T-helper 17 cell (primary cell): ENCODE measurements around the gene ATP6V1F. TPM values are rescaled to one million over a fixed set of nuclear protein-coding genes. Genes with fewer than 3 reads are reported as not detected.

Experiments
- ATAC-seq: fragments of 150-1000 bp; cut with Tn5 transposase; 2 replicates; pipeline ENCODE4 v1.10.0; 2021; ENCODE audit warnings: mild to moderate bottlenecking, moderate library complexity
- DNase-seq, 3 donors: peaks; one replicate each; pipeline versions ENCODE4 v3.0.0 to v3.0.0-alpha.2; 2020 to 2021
- H3K9me3 ChIP-seq: one replicate; pipeline ENCODE4 v1.7.0; 2013; ENCODE audit warnings: low read length, mild to moderate bottlenecking; ENCODE audit not compliant: control insufficient read depth, poor library complexity, severe bottlenecking
- H3K27ac Mint-ChIP-seq: one replicate; pipeline ENCODE4 v1.8.0; 2022; ENCODE audit warnings: mild to moderate bottlenecking, moderate library complexity, mixed read lengths
- H3K27me3 Mint-ChIP-seq: one replicate; pipeline ENCODE4 v1.8.0; 2022; ENCODE audit warnings: mixed read lengths
- H3K36me3 Mint-ChIP-seq: one replicate; pipeline ENCODE4 v1.8.0; 2022; ENCODE audit warnings: low read depth, mixed read lengths
- H3K4me1 Mint-ChIP-seq: one replicate; pipeline ENCODE4 v1.8.0; 2022; ENCODE audit warnings: mild to moderate bottlenecking, mixed read lengths
- H3K4me3 Mint-ChIP-seq: one replicate; pipeline ENCODE4 v1.8.0; 2022; ENCODE audit warnings: mild to moderate bottlenecking, moderate library complexity, mixed read lengths
- total RNA-seq, 4 donors: library from RNA in 2 of 4; stranded (reverse) in 2 of 4; gene quantifications; one replicate each; pipeline ENCODE4 v1.2.3 and lab custom pipeline; 2022 to 2026

The ATP6V1F gene
- total RNA-seq, 2 donors from 2014 or later = 62.5 to 68.7 TPM

- ATAC-seq (no peak), DNase-seq (no peak)
- H3K9me3 ChIP-seq = no peaks in the 10 kb centered on the region
- Mint-ChIP-seq H3K4me3 (peak overlapping the region; percentile 100), H3K27me3 (no peaks in the 10 kb centered on the region), H3K36me3 (peaks cover 6% of the 10 kb centered on the region), H3K4me1 (peaks cover 28% of the 10 kb centered on the region), H3K27ac (peak overlapping the region; percentile 96)
These were observed 592 bp upstream of the ATP6V1F start for GRCh38 chr7:128861957-128862570.

- ATAC-seq (peak; percentile 40), DNase-seq (peak in 2 of 3 donors; percentile 25 to 31)
- Mint-ChIP-seq H3K4me1 (peaks cover 33% of the 10 kb centered on the region), H3K36me3 (peaks cover 6% of the 10 kb centered on the region), H3K27ac (peak overlapping the region; percentile 96), H3K27me3 (no peaks in the 10 kb centered on the region), H3K4me3 (peak overlapping the region; percentile 100)
- no peaks in the 10 kb centered on the region for H3K9me3 ChIP-seq
These were observed 855 bp downstream of the ATP6V1F start for GRCh38 chr7:128863433-128863989.

- H3K36me3 Mint-ChIP-seq = peaks cover 6% of the 10 kb centered on the region
These were observed 2.6 kb downstream of the ATP6V1F start for GRCh38 chr7:128865303-128865702.

GRCh38 chr7:128865996-128866877 is 3.6 kb downstream of the ATP6V1F start:
- DNase-seq = no peak
- ATAC-seq = no peak
- H3K36me3 Mint-ChIP-seq = peaks cover 6% of the 10 kb centered on the region
- H3K4me1 Mint-ChIP-seq = peaks cover 35% of the 10 kb centered on the region
- no peaks in the 10 kb centered on the region for H3K9me3 ChIP-seq
- no peak overlapping the region for H3K27ac Mint-ChIP-seq
- no peaks in the 10 kb centered on the region for H3K27me3 Mint-ChIP-seq
- H3K4me3 Mint-ChIP-seq = no peak overlapping the region

More at GRCh38 chr7:128865303-128865702, 2.6 kb downstream of the ATP6V1F start:
- peaks cover 33% of the 10 kb centered on the region for H3K4me1 Mint-ChIP-seq
- H3K4me3 Mint-ChIP-seq = no peak overlapping the region
- ATAC-seq = no peak
- no peaks in the 10 kb centered on the region for H3K9me3 ChIP-seq
- no peak for DNase-seq
- no peak overlapping the region for H3K27ac Mint-ChIP-seq
- H3K27me3 Mint-ChIP-seq = no peaks in the 10 kb centered on the region

- peaks cover 32% of the 10 kb centered on the region for H3K4me1 Mint-ChIP-seq
- H3K4me3 Mint-ChIP-seq = no peak overlapping the region
- ATAC-seq (no peak), DNase-seq (no peak)
- no peaks in the 10 kb centered on the region for H3K27me3 Mint-ChIP-seq
- H3K9me3 ChIP-seq = no peaks in the 10 kb centered on the region
- H3K27ac Mint-ChIP-seq = peak overlapping the region; percentile 32
- peaks cover 6% of the 10 kb centered on the region for H3K36me3 Mint-ChIP-seq
These were observed 4.6 kb downstream of the ATP6V1F start for GRCh38 chr7:128867241-128867640.

- H3K4me3 Mint-ChIP-seq = peak overlapping the region; percentile 73
- no peaks in the 10 kb centered on the region for H3K27me3 Mint-ChIP-seq
These were observed 5.4 kb downstream of the ATP6V1F start for GRCh38 chr7:128867842-128868623.

GRCh38 chr7:128868624-128869137 is 6.0 kb downstream of the ATP6V1F start:
- DNase-seq = no peak
- H3K27me3 Mint-ChIP-seq = no peaks in the 10 kb centered on the region
- H3K9me3 ChIP-seq = no peaks in the 10 kb centered on the region
- peaks cover 3% of the 10 kb centered on the region for H3K36me3 Mint-ChIP-seq
- no peak overlapping the region for H3K27ac Mint-ChIP-seq
- H3K4me3 Mint-ChIP-seq = peak overlapping the region; percentile 73
- H3K4me1 Mint-ChIP-seq = peaks cover 21% of the 10 kb centered on the region
- ATAC-seq = no peak

More at GRCh38 chr7:128867842-128868623, 5.4 kb downstream of the ATP6V1F start:
- peaks cover 26% of the 10 kb centered on the region for H3K4me1 Mint-ChIP-seq
- peaks cover 3% of the 10 kb centered on the region for H3K36me3 Mint-ChIP-seq
- peak overlapping the region; percentile 32 for H3K27ac Mint-ChIP-seq
- DNase-seq (no peak), ATAC-seq (no peak)
- no peaks in the 10 kb centered on the region for H3K9me3 ChIP-seq

- Mint-ChIP-seq H3K27me3 (no peaks in the 10 kb centered on the region), H3K27ac (no peak overlapping the region), H3K36me3 (peaks cover 3% of the 10 kb centered on the region), H3K4me3 (peak overlapping the region; percentile 73), H3K4me1 (peaks cover 19% of the 10 kb centered on the region)
- DNase-seq = peak; percentile 23 to 35 (median 31)
- peak; percentile 90 for ATAC-seq
- H3K9me3 ChIP-seq = no peaks in the 10 kb centered on the region
These were observed 6.7 kb downstream of the ATP6V1F start for GRCh38 chr7:128869138-128869943.

GRCh38 chr7:128869944-128870285 is 7.3 kb downstream of the ATP6V1F start:
- Mint-ChIP-seq H3K4me1 (peaks cover 19% of the 10 kb centered on the region), H3K27ac (peak overlapping the region; percentile 79), H3K4me3 (peak overlapping the region; percentile 83), H3K27me3 (no peaks in the 10 kb centered on the region), H3K36me3 (peaks cover 3% of the 10 kb centered on the region)
- ATAC-seq (peak; percentile 35), DNase-seq (no peak)
- no peaks in the 10 kb centered on the region for H3K9me3 ChIP-seq

- H3K4me3 Mint-ChIP-seq = peak overlapping the region; percentile 83
- H3K27me3 Mint-ChIP-seq = no peaks in the 10 kb centered on the region
- H3K4me1 Mint-ChIP-seq = peaks cover 10% of the 10 kb centered on the region
- DNase-seq (no peak), ATAC-seq (no peak)
- H3K9me3 ChIP-seq = no peaks in the 10 kb centered on the region
- no peak overlapping the region for H3K27ac Mint-ChIP-seq
- H3K36me3 Mint-ChIP-seq = no peaks in the 10 kb centered on the region
These were observed 8.4 kb downstream of the ATP6V1F start for GRCh38 chr7:128871050-128871449.

- H3K4me1 Mint-ChIP-seq = peaks cover 5% of the 10 kb centered on the region
- no peaks in the 10 kb centered on the region for H3K36me3 Mint-ChIP-seq
- DNase-seq = no peak
- H3K9me3 ChIP-seq = no peaks in the 10 kb centered on the region
- no peak for ATAC-seq
- no peaks in the 10 kb centered on the region for H3K27me3 Mint-ChIP-seq
- H3K27ac Mint-ChIP-seq = no peak overlapping the region
- H3K4me3 Mint-ChIP-seq = no peak overlapping the region
These were observed 9.8 kb downstream of the ATP6V1F start for GRCh38 chr7:128872394-128872824.

GRCh38 chr7:128873234-128873633 is 10.6 kb downstream of the ATP6V1F start:
- H3K9me3 ChIP-seq = no peaks in the 10 kb centered on the region
- no peaks in the 10 kb centered on the region for H3K36me3 Mint-ChIP-seq
- no peak overlapping the region for H3K27ac Mint-ChIP-seq
- H3K4me1 Mint-ChIP-seq = peaks cover 2% of the 10 kb centered on the region
- H3K4me3 Mint-ChIP-seq = no peak overlapping the region
- DNase-seq (no peak), ATAC-seq (no peak)
- H3K27me3 Mint-ChIP-seq = no peaks in the 10 kb centered on the region
